Retinal pigment epithelial cell (primary cell): ENCODE results near the gene RALGDS.

ENCODE experiments used
- DNase-seq: peaks from one replicate; pipeline ENCODE4 v3.0.0-alpha.2; 2010; ENCODE audit warnings: low read depth
- H3K4me3 ChIP-seq: 2 replicates; pipeline ENCODE4 v1.5.1; 2011; ENCODE audit warnings: mild to moderate bottlenecking, low read length, control low read depth, moderate library complexity
- CTCF ChIP-seq: conservative IDR thresholded peaks from 2 replicates; pipeline ENCODE4 v1.5.1; 2011; ENCODE audit warnings: low read depth, low read length, control low read depth, inconsistent platforms

Gene RALGDS

GRCh38 chr9:133051281-133051900 lies 69.6 kb downstream of the RALGDS start:
- DNase-seq: no peak
- no peak for TF ChIP-seq CTCF
- H3K4me3 ChIP-seq: no peak overlapping the region

DNA sequence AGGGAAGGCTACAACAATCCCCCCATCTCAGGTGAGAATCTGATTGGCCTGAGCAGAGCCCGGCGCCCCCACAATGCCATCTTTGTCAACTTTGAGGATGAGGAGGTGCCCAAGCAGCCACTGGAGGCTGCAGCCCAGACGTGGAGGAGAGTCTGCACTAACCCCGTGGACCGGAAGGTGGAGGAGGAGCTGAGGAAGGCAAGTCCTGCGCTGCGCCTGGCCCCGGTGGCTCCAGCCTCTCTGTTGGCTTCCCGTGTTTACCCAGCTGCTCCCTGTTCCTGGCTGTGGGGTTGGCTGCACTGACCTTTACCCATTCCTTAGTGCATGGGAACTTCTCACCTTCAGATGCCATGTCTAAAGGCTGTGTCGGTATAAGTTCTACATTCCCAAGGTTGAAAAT lies 70.3 kb downstream of the RALGDS start:
- no peak for DNase-seq
- TF ChIP-seq CTCF: no peak
- H3K4me3 ChIP-seq: no peak overlapping the region

GRCh38 chr9:133050142-133050541 lies 70.9 kb downstream of the RALGDS start:
- no peak for DNase-seq
- no peak overlapping the region for H3K4me3 ChIP-seq
- no peak for TF ChIP-seq CTCF

DNA sequence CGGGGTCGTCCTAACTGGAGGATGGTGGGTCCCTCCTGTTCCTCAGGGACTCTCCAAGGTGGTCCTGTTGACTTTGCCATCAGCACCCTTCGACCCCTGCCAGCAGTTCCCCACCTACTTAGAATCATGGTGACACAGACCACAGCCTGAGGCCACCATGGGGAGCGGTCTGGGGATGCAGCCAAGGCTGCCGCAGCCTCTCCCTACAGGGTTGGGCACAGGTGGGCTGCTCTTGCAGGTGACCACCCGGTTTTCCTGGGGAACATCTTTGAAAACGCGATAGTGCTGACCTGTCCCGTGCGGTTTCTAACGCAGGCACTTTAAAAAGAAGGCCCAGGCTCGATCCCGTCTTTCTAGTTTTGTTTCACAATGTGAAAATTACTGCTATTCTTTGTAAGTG lies 72.0 kb downstream of the RALGDS start:
- DNase-seq: no peak
- no peak overlapping the region for H3K4me3 ChIP-seq
- TF ChIP-seq CTCF: no peak

DNA sequence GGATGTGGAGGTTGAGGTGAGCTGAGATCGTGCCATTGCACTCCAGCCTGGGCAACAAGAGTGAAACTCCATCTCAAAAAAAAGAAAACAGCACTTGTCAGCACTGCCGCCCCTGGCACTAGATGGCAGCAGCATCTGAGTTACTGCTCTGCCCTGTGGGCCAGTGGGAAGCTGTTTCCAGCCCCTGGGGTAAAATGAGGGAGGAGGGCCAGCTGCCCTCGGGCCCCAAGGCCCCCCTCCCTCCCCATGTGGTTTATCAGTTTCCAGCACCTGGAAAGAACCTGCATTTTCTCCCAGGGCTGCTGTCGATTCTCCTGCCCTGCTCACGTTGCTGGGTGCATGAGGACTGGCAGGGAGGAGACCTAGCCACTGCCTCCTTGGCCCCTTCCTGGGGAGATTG lies 72.4 kb downstream of the RALGDS start:
- peak; percentile 54 for TF ChIP-seq CTCF
- H3K4me3 ChIP-seq: no peak overlapping the region
- DNase-seq: no peak
